ENCODE data around the gene LIM2.

GRCh38 chr19:51418707-51419106 lies 30.9 kb upstream of the LIM2 start:
- TF ChIP-seq, protein P1, sequence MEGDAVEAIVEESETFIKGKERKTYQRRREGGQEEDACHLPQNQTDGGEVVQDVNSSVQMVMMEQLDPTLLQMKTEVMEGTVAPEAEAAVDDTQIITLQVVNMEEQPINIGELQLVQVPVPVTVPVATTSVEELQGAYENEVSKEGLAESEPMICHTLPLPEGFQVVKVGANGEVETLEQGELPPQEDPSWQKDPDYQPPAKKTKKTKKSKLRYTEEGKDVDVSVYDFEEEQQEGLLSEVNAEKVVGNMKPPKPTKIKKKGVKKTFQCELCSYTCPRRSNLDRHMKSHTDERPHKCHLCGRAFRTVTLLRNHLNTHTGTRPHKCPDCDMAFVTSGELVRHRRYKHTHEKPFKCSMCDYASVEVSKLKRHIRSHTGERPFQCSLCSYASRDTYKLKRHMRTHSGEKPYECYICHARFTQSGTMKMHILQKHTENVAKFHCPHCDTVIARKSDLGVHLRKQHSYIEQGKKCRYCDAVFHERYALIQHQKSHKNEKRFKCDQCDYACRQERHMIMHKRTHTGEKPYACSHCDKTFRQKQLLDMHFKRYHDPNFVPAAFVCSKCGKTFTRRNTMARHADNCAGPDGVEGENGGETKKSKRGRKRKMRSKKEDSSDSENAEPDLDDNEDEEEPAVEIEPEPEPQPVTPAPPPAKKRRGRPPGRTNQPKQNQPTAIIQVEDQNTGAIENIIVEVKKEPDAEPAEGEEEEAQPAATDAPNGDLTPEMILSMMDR (IDR thresholded peaks at IDR 0.05 in 2 of 3, conservative IDR thresholded peaks at IDR 0.05 in 1 of 3; ENCODE audit: insufficient read depth in 2 of 3, low read depth in 1 of 3, low read length in 3 of 3) = no peak
- TF ChIP-seq NR1H2 (CRISPR knock-in tag; IDR thresholded peaks at IDR 0.05) = no peak
- no peak for TF ChIP-seq PPARD (CRISPR knock-in tag; IDR thresholded peaks at IDR 0.05)
- TF ChIP-seq, protein P2, sequence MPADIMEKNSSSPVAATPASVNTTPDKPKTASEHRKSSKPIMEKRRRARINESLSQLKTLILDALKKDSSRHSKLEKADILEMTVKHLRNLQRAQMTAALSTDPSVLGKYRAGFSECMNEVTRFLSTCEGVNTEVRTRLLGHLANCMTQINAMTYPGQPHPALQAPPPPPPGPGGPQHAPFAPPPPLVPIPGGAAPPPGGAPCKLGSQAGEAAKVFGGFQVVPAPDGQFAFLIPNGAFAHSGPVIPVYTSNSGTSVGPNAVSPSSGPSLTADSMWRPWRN (IDR thresholded peaks at IDR 0.05; ENCODE audit: low read depth) = no peak
- TF ChIP-seq ERF (CRISPR knock-in tag; IDR thresholded peaks at IDR 0.05) = no peak
- TF ChIP-seq, protein P3, sequence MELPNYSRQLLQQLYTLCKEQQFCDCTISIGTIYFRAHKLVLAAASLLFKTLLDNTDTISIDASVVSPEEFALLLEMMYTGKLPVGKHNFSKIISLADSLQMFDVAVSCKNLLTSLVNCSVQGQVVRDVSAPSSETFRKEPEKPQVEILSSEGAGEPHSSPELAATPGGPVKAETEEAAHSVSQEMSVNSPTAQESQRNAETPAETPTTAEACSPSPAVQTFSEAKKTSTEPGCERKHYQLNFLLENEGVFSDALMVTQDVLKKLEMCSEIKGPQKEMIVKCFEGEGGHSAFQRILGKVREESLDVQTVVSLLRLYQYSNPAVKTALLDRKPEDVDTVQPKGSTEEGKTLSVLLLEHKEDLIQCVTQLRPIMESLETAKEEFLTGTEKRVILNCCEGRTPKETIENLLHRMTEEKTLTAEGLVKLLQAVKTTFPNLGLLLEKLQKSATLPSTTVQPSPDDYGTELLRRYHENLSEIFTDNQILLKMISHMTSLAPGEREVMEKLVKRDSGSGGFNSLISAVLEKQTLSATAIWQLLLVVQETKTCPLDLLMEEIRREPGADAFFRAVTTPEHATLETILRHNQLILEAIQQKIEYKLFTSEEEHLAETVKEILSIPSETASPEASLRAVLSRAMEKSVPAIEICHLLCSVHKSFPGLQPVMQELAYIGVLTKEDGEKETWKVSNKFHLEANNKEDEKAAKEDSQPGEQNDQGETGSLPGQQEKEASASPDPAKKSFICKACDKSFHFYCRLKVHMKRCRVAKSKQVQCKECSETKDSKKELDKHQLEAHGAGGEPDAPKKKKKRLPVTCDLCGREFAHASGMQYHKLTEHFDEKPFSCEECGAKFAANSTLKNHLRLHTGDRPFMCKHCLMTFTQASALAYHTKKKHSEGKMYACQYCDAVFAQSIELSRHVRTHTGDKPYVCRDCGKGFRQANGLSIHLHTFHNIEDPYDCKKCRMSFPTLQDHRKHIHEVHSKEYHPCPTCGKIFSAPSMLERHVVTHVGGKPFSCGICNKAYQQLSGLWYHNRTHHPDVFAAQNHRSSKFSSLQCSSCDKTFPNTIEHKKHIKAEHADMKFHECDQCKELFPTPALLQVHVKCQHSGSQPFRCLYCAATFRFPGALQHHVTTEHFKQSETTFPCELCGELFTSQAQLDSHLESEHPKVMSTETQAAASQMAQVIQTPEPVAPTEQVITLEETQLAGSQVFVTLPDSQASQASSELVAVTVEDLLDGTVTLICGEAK (IDR thresholded peaks at IDR 0.05) = no peak
- TF ChIP-seq, protein P3 (CRISPR knock-in tag; IDR thresholded peaks at IDR 0.05) = no peak
- no peak for TF ChIP-seq EZH2 (IDR thresholded peaks at IDR 0.05; ENCODE audit: borderline replicate concordance, low read depth, low read length)
- no peak for TF ChIP-seq POLR2A (conservative IDR thresholded peaks at IDR 0.05)
- no peak for TF ChIP-seq XRCC5 (IDR thresholded peaks at IDR 0.05; ENCODE audit: low read depth, low read length)
- TF ChIP-seq TRIM24 (IDR thresholded peaks at IDR 0.05) = no peak
- no peak for TF ChIP-seq SREBF2 (CRISPR knock-in tag; IDR thresholded peaks at IDR 0.05)
- TF ChIP-seq MAZ (CRISPR knock-in tag; conservative IDR thresholded peaks at IDR 0.05 in 1 of 2, IDR thresholded peaks at IDR 0.05 in 1 of 2) = no peak
- TF ChIP-seq TAF1 (IDR thresholded peaks at IDR 0.05; ENCODE audit: control insufficient read depth, extremely low read depth, insufficient read depth, low read length, severe bottlenecking) = no peak
